ENCODE results near the gene SLC22A8. TPM values are rescaled to one million over a fixed set of nuclear protein-coding genes. Genes with fewer than 3 reads are reported as not detected.
"Not testable (repeated sequence)": the region's sequence is repeated elsewhere in the genome, so short reads cannot be mapped to it uniquely, and the experiment has no call there.

The SLC22A8 gene, protein sequence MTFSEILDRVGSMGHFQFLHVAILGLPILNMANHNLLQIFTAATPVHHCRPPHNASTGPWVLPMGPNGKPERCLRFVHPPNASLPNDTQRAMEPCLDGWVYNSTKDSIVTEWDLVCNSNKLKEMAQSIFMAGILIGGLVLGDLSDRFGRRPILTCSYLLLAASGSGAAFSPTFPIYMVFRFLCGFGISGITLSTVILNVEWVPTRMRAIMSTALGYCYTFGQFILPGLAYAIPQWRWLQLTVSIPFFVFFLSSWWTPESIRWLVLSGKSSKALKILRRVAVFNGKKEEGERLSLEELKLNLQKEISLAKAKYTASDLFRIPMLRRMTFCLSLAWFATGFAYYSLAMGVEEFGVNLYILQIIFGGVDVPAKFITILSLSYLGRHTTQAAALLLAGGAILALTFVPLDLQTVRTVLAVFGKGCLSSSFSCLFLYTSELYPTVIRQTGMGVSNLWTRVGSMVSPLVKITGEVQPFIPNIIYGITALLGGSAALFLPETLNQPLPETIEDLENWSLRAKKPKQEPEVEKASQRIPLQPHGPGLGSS
- not detected for total RNA-seq

DNA sequence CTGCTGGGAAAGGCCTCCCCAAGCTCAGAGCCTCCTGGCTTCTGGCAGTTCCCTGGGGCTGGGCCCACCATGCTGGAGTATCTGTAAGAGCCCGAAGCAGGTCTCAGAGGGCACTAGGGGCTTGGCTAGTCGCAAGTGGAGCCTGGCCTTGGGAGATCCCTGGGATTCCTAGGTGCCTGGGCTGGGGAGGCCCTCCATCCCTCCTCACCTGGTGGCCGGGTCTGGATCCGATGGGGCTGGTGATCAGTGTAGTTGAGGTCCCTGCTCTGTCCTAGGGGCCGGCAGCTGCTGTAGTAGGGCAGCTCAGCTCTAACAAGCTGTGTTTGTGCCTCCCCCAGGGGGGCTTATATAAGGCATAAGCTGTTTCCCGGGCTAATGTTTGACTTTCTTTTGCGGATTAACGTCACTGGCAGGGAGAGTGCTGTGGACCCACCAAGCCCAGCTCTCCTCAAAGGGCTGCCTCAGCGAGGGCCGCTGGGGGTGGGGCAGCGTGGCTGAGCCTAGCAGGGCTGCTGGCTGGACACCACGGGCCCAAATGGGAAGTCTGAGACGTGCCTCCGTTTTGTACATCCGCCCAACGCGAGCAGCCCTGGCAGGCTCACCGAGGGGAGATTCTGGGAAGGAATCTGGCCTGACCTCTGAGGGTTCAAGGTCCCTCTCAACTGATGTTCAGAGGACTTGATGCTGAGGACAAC, at the start of gene SLC22A8:
SLC22A8 (minus strand) TSS at position 321 of the 695 bp plus-strand sequence. CDS start 883 bp downstream, outside the sequence.
- ATAC-seq (no peak), DNase-seq (ENCODE audit: low spot score) (no peak)
- Mint-ChIP-seq H3K4me1 (ENCODE audit: low read depth in 2 of 2) (no peaks in the 10 kb centered on the region), H3K27me3 (peaks cover 19 to 25% of the 10 kb centered on the region in 2 donors), H3K9me3 (no peaks in the 10 kb centered on the region), H3K27ac (no peak within 1 kb of the TSS), H3K36me3 (no peaks in the 10 kb centered on the region), H3K4me3 (no peak within 1 kb of the TSS)

DNA sequence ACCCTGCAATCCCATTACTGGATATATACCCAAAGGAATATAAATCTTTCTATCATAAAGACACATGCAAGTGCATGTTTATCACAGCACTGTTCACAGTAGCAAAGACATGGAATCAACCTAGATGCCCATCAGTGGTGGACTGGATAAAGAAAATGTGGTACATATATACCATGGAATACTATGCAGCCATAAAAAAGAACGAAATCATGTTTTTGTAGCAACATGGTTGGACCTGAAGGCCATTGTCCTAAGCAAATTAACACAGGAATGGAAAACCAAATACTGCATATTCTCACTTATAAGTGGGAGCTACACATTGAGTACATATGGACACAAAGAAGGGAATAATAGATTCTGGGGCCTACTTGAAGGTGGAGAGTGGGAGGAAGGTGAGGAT, 30.6 kb upstream of the SLC22A8 start:
- DNase-seq (ENCODE audit: low spot score); H3K27ac Mint-ChIP-seq; H3K4me1 Mint-ChIP-seq (ENCODE audit: low read depth in 2 of 2); ATAC-seq; H3K36me3 Mint-ChIP-seq; H3K4me3 Mint-ChIP-seq; H3K9me3 Mint-ChIP-seq: not testable (repeated sequence)
- H3K27me3 Mint-ChIP-seq: peaks cover 26 to 35% of the 10 kb centered on the region in 2 donors

DNA sequence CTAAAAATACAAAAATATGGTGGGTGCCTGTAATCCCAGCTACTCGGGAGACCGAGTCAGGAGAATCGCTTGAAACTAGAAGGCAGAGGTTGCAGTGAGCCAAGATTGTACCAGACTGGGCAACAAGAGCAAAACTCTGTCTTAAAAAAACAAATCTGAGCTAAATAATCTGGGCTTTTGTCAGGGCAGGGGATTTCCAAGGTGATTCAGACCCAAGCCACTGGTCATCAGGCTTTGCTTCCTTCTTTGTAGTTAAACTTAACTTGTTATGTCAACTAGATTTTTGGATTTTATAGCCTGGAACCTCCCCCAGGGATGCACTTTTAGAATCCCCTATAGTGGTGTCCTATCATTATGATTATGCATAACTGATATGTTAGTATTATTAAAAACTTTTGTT, 27.0 kb upstream of the SLC22A8 start:
- no peak for ATAC-seq
- Mint-ChIP-seq H3K9me3 (no peaks in the 10 kb centered on the region), H3K4me1 (ENCODE audit: low read depth in 2 of 2) (no peaks in the 10 kb centered on the region), H3K27ac (no peak overlapping the region), H3K36me3 (no peaks in the 10 kb centered on the region), H3K27me3 (peaks cover 25 to 38% of the 10 kb centered on the region in 2 donors), H3K4me3 (no peak overlapping the region)
- no peak for DNase-seq (ENCODE audit: low spot score)

- H3K9me3 Mint-ChIP-seq: no peaks in the 10 kb centered on the region
- H3K27me3 Mint-ChIP-seq: peaks cover 27 to 49% of the 10 kb centered on the region in 2 donors
- H3K4me3 Mint-ChIP-seq: no peak overlapping the region
- no peaks in the 10 kb centered on the region for H3K36me3 Mint-ChIP-seq
- DNase-seq (ENCODE audit: low spot score) (no peak), ATAC-seq (no peak)
- H3K4me1 Mint-ChIP-seq (ENCODE audit: low read depth in 2 of 2): peaks cover 4 to 5% of the 10 kb centered on the region in 2 donors
- H3K27ac Mint-ChIP-seq: no peak overlapping the region
These were observed 16.8 kb upstream of the SLC22A8 start for GRCh38 chr11:63032457-63032856.

DNA sequence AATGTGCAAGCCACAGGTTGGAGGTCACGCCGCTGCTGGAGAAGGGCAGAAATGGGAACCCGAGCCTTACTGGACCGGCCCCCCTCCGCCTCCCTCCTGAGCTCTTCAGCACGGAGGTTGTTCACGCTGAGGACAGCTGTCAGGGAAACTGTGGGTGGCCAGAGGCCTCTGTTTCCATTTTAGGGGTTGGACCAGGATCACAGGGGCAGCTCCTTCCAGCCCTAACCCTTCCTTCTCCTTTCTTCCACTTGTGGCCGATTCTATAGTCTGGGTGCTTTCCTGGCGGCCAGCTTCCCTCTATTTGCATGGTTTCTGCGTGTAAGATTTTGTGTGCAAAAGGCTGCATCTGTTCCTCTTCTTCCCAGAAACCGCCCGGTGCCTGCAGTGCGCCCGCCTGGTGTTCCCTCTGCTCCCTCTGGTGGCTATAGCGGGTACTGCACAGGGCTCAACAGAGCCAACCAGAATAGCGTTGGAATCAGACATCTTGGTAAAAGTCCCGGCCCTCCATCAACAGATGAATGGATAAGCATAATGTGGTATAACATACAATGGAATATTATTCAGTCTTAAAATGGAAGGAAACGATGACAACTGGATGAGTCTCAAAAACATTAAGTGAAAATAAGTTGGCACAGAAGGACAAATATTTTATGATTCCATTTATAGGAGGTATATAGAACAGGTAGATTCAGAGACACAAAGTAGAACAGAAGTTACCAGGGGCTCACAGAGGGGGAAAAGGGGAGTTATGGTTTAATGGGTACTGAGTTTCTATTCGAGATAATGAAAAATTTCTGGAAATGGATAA, 8.4 kb upstream of the SLC22A8 start:
- Mint-ChIP-seq H3K4me3 (no peak overlapping the region), H3K9me3 (no peaks in the 10 kb centered on the region), H3K27me3 (peaks cover 21% of the 10 kb centered on the region in 2 donors), H3K4me1 (ENCODE audit: low read depth in 2 of 2) (no peaks in the 10 kb centered on the region), H3K36me3 (no peaks in the 10 kb centered on the region), H3K27ac (no peak overlapping the region)
- peak; percentile 71 to 78 for ATAC-seq
- DNase-seq (ENCODE audit: low spot score): peak; percentile 76

GRCh38 chr11:63023222-63023814, 7.7 kb upstream of the SLC22A8 start:
- no peak overlapping the region for H3K27ac Mint-ChIP-seq
- H3K4me3 Mint-ChIP-seq: no peak overlapping the region
- peaks cover 21 to 25% of the 10 kb centered on the region in 2 donors for H3K27me3 Mint-ChIP-seq
- no peak for DNase-seq (ENCODE audit: low spot score)
- H3K4me1 Mint-ChIP-seq (ENCODE audit: low read depth in 2 of 2): no peaks in the 10 kb centered on the region
- H3K36me3 Mint-ChIP-seq: no peaks in the 10 kb centered on the region
- ATAC-seq: no peak
- H3K9me3 Mint-ChIP-seq: no peaks in the 10 kb centered on the region

DNA sequence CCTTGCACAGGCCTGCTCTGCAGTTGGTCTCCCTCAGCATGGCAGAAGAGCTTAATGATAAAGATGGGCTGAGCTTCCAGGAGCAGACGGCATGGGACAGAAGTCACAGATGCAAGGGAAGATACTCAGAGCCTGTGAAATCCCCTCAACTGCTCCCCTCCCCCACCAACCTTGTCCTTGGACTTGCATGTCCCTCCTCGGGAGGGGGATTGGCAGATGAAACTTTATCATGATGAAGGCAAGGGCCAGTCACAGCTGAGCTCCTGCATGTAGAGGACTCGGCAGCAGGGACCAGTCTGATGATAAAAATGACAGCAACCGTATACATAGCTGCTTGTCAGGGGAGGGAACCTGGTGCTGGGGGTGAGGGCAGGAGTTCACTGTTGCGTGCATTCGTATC, 6.8 kb upstream of the SLC22A8 start:
- ATAC-seq (no peak), DNase-seq (ENCODE audit: low spot score) (no peak)
- Mint-ChIP-seq H3K27me3 (peaks cover 18 to 20% of the 10 kb centered on the region in 2 donors), H3K9me3 (no peaks in the 10 kb centered on the region), H3K36me3 (no peaks in the 10 kb centered on the region), H3K4me1 (ENCODE audit: low read depth in 2 of 2) (no peaks in the 10 kb centered on the region), H3K4me3 (no peak overlapping the region), H3K27ac (no peak overlapping the region)

GRCh38 chr11:63020671-63021291, 5.1 kb upstream of the SLC22A8 start:
- ATAC-seq: no peak
- Mint-ChIP-seq H3K9me3 (no peaks in the 10 kb centered on the region), H3K27ac (no peak overlapping the region), H3K4me1 (ENCODE audit: low read depth in 2 of 2) (no peaks in the 10 kb centered on the region), H3K27me3 (peaks cover 18 to 20% of the 10 kb centered on the region in 2 donors), H3K4me3 (no peak overlapping the region), H3K36me3 (no peaks in the 10 kb centered on the region)
- DNase-seq (ENCODE audit: low spot score): no peak

DNA sequence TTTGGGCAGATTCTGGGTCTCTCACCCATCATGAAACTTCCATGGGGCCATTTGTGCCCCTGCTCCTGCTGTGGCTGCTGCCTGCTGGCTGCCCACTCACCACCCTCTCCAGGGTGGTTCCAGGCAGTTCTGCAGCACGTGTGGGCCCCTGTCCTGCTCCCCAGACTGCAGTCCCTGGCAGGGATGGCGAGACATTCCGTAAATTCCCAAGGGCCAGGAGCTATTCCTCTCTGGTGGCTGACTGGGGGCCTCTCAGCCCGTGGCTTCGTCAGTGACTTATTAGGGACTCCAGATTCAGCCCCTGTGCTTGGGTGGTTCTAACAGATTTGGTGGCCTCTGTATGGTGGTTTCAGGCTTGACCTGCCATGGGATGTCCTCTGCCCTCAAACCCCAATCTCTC, 3.9 kb upstream of the SLC22A8 start:
- ATAC-seq (no peak), DNase-seq (ENCODE audit: low spot score) (no peak)
- H3K4me1 Mint-ChIP-seq (ENCODE audit: low read depth in 2 of 2): no peaks in the 10 kb centered on the region
- H3K36me3 Mint-ChIP-seq: no peaks in the 10 kb centered on the region
- H3K4me3 Mint-ChIP-seq: no peak overlapping the region
- no peak overlapping the region for H3K27ac Mint-ChIP-seq
- H3K9me3 Mint-ChIP-seq: no peaks in the 10 kb centered on the region
- H3K27me3 Mint-ChIP-seq: peaks cover 19 to 22% of the 10 kb centered on the region in 2 donors

GRCh38 chr11:63017306-63017974, 1.8 kb upstream of the SLC22A8 start:
- peaks cover 19 to 25% of the 10 kb centered on the region in 2 donors for H3K27me3 Mint-ChIP-seq
- no peaks in the 10 kb centered on the region for H3K36me3 Mint-ChIP-seq
- no peaks in the 10 kb centered on the region for H3K9me3 Mint-ChIP-seq
- H3K4me3 Mint-ChIP-seq: no peak overlapping the region
- no peak overlapping the region for H3K27ac Mint-ChIP-seq
- DNase-seq (ENCODE audit: low spot score) (no peak), ATAC-seq (no peak)
- H3K4me1 Mint-ChIP-seq (ENCODE audit: low read depth in 2 of 2): no peaks in the 10 kb centered on the region

GRCh38 chr11:63014408-63015055, 1.1 kb downstream of the SLC22A8 start:
- no peak overlapping the region for H3K4me3 Mint-ChIP-seq
- H3K36me3 Mint-ChIP-seq: no peaks in the 10 kb centered on the region
- peaks cover 19 to 25% of the 10 kb centered on the region in 2 donors for H3K27me3 Mint-ChIP-seq
- H3K4me1 Mint-ChIP-seq (ENCODE audit: low read depth in 2 of 2): no peaks in the 10 kb centered on the region
- H3K27ac Mint-ChIP-seq: no peak overlapping the region
- ATAC-seq (peak in 1 of 2 donors; percentile 2), DNase-seq (ENCODE audit: low spot score) (no peak)
- no peaks in the 10 kb centered on the region for H3K9me3 Mint-ChIP-seq

DNA sequence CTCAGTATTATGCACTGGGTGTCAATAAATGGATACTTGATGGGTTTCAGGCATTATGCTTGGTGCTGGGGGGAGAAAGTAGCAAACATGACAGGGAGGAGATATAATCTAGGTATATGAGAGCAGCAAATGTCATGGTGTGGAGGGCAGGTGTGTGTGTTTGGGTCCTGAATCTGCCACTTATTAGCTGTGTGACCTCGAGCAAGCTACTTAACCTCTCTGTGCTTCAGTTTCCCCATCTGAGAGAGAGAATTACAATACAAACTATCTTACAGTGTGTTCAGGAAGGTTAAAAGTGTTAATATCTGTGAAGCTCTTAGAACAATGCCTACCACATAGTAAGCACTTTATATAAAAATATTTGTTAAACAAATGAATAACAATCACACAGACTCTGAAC, 2.8 kb downstream of the SLC22A8 start:
- H3K4me1 Mint-ChIP-seq (ENCODE audit: low read depth in 2 of 2): no peaks in the 10 kb centered on the region
- no peaks in the 10 kb centered on the region for H3K36me3 Mint-ChIP-seq
- peaks cover 12 to 13% of the 10 kb centered on the region in 2 donors for H3K27me3 Mint-ChIP-seq
- DNase-seq (ENCODE audit: low spot score) (no peak), ATAC-seq (no peak)
- H3K27ac Mint-ChIP-seq: no peak overlapping the region
- no peak overlapping the region for H3K4me3 Mint-ChIP-seq
- no peaks in the 10 kb centered on the region for H3K9me3 Mint-ChIP-seq

Data from natural killer cell treated with Interleukin-12 subunit alpha and Interleukin-12 subunit beta and Interleukin-15 and Interleukin-18, amount 100 ng/mL, for 72 hours (primary cell).